ENCODE results near the gene COLEC12. TPM values are rescaled to one million over a fixed set of nuclear protein-coding genes. Genes with fewer than 3 reads are reported as not detected.
A peak's percentile ranks its signal among the peaks of the same experiment; 100 is the strongest.

COLEC12 gene
- total and polyA plus RNA-seq, 2 donors (not counting 3 experiments of a cell fraction or from before 2014, with no cell fraction given), result 8.0 to 17.1 TPM

DNA sequence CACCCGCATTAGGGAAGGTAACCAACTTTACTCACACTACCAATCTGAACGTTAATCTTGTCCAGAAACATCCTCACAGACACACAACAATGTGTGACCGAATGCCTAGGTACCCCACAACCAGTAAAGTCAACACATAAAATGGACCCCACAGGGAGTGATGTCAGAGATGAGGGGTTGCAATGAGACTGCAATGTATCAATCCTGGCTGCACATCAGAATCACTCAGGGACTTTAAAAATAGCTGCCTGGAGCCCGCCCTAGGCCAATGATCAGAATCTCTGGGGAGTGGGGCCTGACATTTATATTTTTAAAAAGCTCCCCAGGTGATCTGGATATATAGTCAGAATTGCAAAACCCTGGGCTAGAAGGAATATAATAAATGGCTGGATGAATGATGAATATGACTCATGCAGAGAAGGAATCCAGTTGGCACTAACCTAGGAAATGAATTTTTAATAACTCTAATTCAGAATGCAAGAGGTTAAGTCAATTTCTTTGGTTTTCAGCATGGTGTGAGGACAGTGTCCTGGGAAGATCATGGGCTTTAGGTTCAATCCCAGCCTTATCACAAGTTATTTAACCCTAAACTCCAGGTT lies 92.8 kb downstream of the COLEC12 start:
- Histone ChIP-seq H2AFZ (ENCODE audit: low read depth, low read length) (no peak overlapping the region), H3K36me3 (ENCODE audit: control insufficient read depth in 2 of 2, extremely low read depth in 1 of 2, insufficient read depth in 2 of 2, low read length in 2 of 2) (no peaks in the 10 kb centered on the region), H3K27me3 (ENCODE audit: control insufficient read depth in 2 of 2, insufficient read depth in 2 of 2, low read length in 2 of 2) (no peaks in the 10 kb centered on the region), H3K9me3 (replicated peaks; ENCODE audit: control insufficient read depth, insufficient read depth, low read length) (no peaks in the 10 kb centered on the region), H3K79me2 (ENCODE audit: control insufficient read depth, insufficient read depth, low read length) (no peaks in the 10 kb centered on the region), H3K4me2 (ENCODE audit: insufficient read depth, low read length) (no peak overlapping the region), H4K20me1 (replicated peaks; ENCODE audit: control insufficient read depth, extremely low read depth, insufficient read depth, low read length) (no peaks in the 10 kb centered on the region), H3K4me1 (ENCODE audit: control insufficient read depth, extremely low read depth, insufficient read depth, low read length) (no peaks in the 10 kb centered on the region), H3K4me3 (replicated peaks in 1 of 3; ENCODE audit: insufficient read depth in 1 of 3, low read depth in 1 of 3, low read length in 3 of 3) (no peak overlapping the region), H3K9me1 (replicated peaks; ENCODE audit: control insufficient read depth, extremely low read depth, insufficient read depth, low read length) (no peaks in the 10 kb centered on the region), H3K9ac (replicated peaks; ENCODE audit: extremely low read depth, insufficient read depth, low read length) (no peak overlapping the region), H3K27ac (ENCODE audit: insufficient read depth, low read depth, low read length) (no peak overlapping the region)
- BruUV-seq (replicated peaks), result no TSS peak
- intact Hi-C loops (cut with micrococcal nuclease) (no loop called here), dilution Hi-C loops (cut with MboI; ENCODE audit: extremely low pct_ligation_motif_present, low sequenced_read_pairs) (no loop called here)
- ChIA-PET CTCF (interaction anchor here (1.8 kb wide), 1 partner anchor 16 kb away, joined by 6 read pairs; no protein-coding TSS in a partner anchor), POLR2A (no interaction called here)
- no peak for FAIRE-seq
- TF ChIP-seq MYC (IDR thresholded peaks at IDR 0.05; ENCODE audit: low read depth, low read length) (no peak), POLR2A (IDR thresholded peaks at IDR 0.05; ENCODE audit: low read depth, low read length) (no peak), FOS (IDR thresholded peaks at IDR 0.05; ENCODE audit: borderline replicate concordance, insufficient read depth, low read length) (peak; percentile 50)
- no peak for DNase-seq (ENCODE audit: low read depth, low spot score)

DNA sequence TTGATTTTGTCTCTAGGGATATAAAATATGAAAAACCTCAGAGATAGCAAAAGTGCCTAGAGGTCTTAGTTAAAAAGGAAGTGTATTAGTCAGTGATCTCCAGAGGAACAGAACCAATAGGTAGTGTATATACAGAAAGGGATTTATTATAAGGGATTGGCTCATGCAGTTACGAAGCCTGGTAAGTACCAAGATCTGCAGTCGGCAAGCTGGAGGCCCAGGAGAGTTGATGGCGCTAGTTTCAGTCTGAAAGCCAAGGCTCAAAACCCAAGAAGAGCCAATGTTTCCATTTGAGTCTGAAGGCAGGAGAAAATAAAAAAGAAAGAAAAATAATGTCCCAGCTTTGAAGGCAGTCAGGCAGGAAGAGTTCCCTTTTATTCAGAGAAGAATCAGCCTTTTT lies 93.3 kb downstream of the COLEC12 start:
- FAIRE-seq (no peak), DNase-seq (ENCODE audit: low read depth, low spot score) (no peak)
- no peaks in the 10 kb centered on the region for H3K36me3 ChIP-seq (ENCODE audit: control insufficient read depth in 2 of 2, extremely low read depth in 1 of 2, insufficient read depth in 2 of 2, low read length in 2 of 2)
- H3K9me1 ChIP-seq (replicated peaks; ENCODE audit: control insufficient read depth, extremely low read depth, insufficient read depth, low read length), result no peaks in the 10 kb centered on the region
- no peaks in the 10 kb centered on the region for H4K20me1 ChIP-seq (replicated peaks; ENCODE audit: control insufficient read depth, extremely low read depth, insufficient read depth, low read length)
- TF ChIP-seq POLR2AphosphoS5 (IDR thresholded peaks at IDR 0.05; ENCODE audit: insufficient read depth, low read depth, low read length), result no peak
- TF ChIP-seq MYC (IDR thresholded peaks at IDR 0.05; ENCODE audit: low read depth, low read length), result no peak
- TF ChIP-seq JUN (IDR thresholded peaks at IDR 0.05; ENCODE audit: borderline replicate concordance, insufficient read depth, insufficient read length, low read depth), result no peak
- TF ChIP-seq EZH2 (IDR thresholded peaks at IDR 0.05; ENCODE audit: borderline replicate concordance, low read depth, low read length, severe bottlenecking), result no peak
- no peak for TF ChIP-seq GATA2 (IDR thresholded peaks at IDR 0.05; ENCODE audit: insufficient read depth, insufficient read length, low read depth, low read length)
- TF ChIP-seq FOS (IDR thresholded peaks at IDR 0.05; ENCODE audit: borderline replicate concordance, insufficient read depth, low read length), result no peak
- TF ChIP-seq, protein P1, sequence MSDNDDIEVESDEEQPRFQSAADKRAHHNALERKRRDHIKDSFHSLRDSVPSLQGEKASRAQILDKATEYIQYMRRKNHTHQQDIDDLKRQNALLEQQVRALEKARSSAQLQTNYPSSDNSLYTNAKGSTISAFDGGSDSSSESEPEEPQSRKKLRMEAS (IDR thresholded peaks at IDR 0.05; ENCODE audit: insufficient read depth, insufficient read length), result no peak
- TF ChIP-seq, protein P2, sequence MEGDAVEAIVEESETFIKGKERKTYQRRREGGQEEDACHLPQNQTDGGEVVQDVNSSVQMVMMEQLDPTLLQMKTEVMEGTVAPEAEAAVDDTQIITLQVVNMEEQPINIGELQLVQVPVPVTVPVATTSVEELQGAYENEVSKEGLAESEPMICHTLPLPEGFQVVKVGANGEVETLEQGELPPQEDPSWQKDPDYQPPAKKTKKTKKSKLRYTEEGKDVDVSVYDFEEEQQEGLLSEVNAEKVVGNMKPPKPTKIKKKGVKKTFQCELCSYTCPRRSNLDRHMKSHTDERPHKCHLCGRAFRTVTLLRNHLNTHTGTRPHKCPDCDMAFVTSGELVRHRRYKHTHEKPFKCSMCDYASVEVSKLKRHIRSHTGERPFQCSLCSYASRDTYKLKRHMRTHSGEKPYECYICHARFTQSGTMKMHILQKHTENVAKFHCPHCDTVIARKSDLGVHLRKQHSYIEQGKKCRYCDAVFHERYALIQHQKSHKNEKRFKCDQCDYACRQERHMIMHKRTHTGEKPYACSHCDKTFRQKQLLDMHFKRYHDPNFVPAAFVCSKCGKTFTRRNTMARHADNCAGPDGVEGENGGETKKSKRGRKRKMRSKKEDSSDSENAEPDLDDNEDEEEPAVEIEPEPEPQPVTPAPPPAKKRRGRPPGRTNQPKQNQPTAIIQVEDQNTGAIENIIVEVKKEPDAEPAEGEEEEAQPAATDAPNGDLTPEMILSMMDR (IDR thresholded peaks at IDR 0.05; ENCODE audit: extremely low read depth in 1 of 2, insufficient read depth in 1 of 2, low read depth in 1 of 2, low read length in 2 of 2), result no peak
- no peak for TF ChIP-seq POLR2A (IDR thresholded peaks at IDR 0.05; ENCODE audit: low read depth, low read length)
- BruUV-seq (replicated peaks), result no TSS peak
- no peak overlapping the region for H2AFZ ChIP-seq (ENCODE audit: low read depth, low read length)
- H3K4me3 ChIP-seq (replicated peaks in 1 of 3; ENCODE audit: insufficient read depth in 1 of 3, low read depth in 1 of 3, low read length in 3 of 3), result no peak overlapping the region
- CTCF ChIA-PET, result no interaction called here
- no peak overlapping the region for H3K27ac ChIP-seq (ENCODE audit: insufficient read depth, low read depth, low read length)
- no peaks in the 10 kb centered on the region for H3K79me2 ChIP-seq (ENCODE audit: control insufficient read depth, insufficient read depth, low read length)
- H3K9me3 ChIP-seq (replicated peaks; ENCODE audit: control insufficient read depth, insufficient read depth, low read length), result no peaks in the 10 kb centered on the region
- dilution Hi-C loops (cut with MboI; ENCODE audit: extremely low pct_ligation_motif_present, low sequenced_read_pairs) (no loop called here), intact Hi-C loops (cut with micrococcal nuclease) (no loop called here)
- POLR2A ChIA-PET, result no interaction called here
- no peak overlapping the region for H3K4me2 ChIP-seq (ENCODE audit: insufficient read depth, low read length)
- H3K27me3 ChIP-seq (ENCODE audit: control insufficient read depth in 2 of 2, insufficient read depth in 2 of 2, low read length in 2 of 2), result no peaks in the 10 kb centered on the region
- H3K9ac ChIP-seq (replicated peaks; ENCODE audit: extremely low read depth, insufficient read depth, low read length), result no peak overlapping the region
- no peaks in the 10 kb centered on the region for H3K4me1 ChIP-seq (ENCODE audit: control insufficient read depth, extremely low read depth, insufficient read depth, low read length)
